Measurements from ENCODE around the gene QPCTL. TPM values are rescaled to one million over a fixed set of nuclear protein-coding genes. Genes with fewer than 3 reads are reported as not detected.

QPCTL gene
- total RNA-seq, 1 donor, result 8.0 TPM

- DNase-seq (ENCODE audit: low read depth), result no peak
- no peak overlapping the region for H3K4me3 ChIP-seq (ENCODE audit: low read depth, low read length)
- no peak for TF ChIP-seq CTCF (IDR thresholded peaks at IDR 0.05; ENCODE audit: insufficient read depth, low read length)
Observed at GRCh38 chr19:45711851-45712698, 19.6 kb downstream of the QPCTL start.

- no peak for DNase-seq (ENCODE audit: low read depth)
- no peak for TF ChIP-seq CTCF (IDR thresholded peaks at IDR 0.05; ENCODE audit: insufficient read depth, low read length)
- H3K4me3 ChIP-seq (ENCODE audit: low read depth, low read length), result no peak overlapping the region
Observed at GRCh38 chr19:45712699-45713067, 20.2 kb downstream of the QPCTL start.

- TF ChIP-seq CTCF (IDR thresholded peaks at IDR 0.05; ENCODE audit: insufficient read depth, low read length), result no peak
- H3K4me3 ChIP-seq (ENCODE audit: low read depth, low read length), result no peak overlapping the region
- no peak for DNase-seq (ENCODE audit: low read depth)
Observed at GRCh38 chr19:45713141-45713540, 20.7 kb downstream of the QPCTL start.

GRCh38 chr19:45715139-45715538 is 22.7 kb downstream of the QPCTL start:
- no peak for TF ChIP-seq CTCF (IDR thresholded peaks at IDR 0.05; ENCODE audit: insufficient read depth, low read length)
- no peak for DNase-seq (ENCODE audit: low read depth)
- no peak overlapping the region for H3K4me3 ChIP-seq (ENCODE audit: low read depth, low read length)

- TF ChIP-seq CTCF (IDR thresholded peaks at IDR 0.05; ENCODE audit: insufficient read depth, low read length), result no peak
- peak overlapping the region; percentile 88 for H3K4me3 ChIP-seq (ENCODE audit: low read depth, low read length)
- peak; percentile 32 for DNase-seq (ENCODE audit: low read depth)
Observed at GRCh38 chr19:45716359-45717130, 24.1 kb downstream of the QPCTL start.

- peak; percentile 98 for DNase-seq (ENCODE audit: low read depth)
- peak; percentile 34 for TF ChIP-seq CTCF (IDR thresholded peaks at IDR 0.05; ENCODE audit: insufficient read depth, low read length)
- peak overlapping the region; percentile 88 for H3K4me3 ChIP-seq (ENCODE audit: low read depth, low read length)
Observed at GRCh38 chr19:45717131-45717982, 24.9 kb downstream of the QPCTL start.
